CD14-positive monocyte (primary cell): ENCODE results near the gene APBA2. TPM values are rescaled to one million over a fixed set of nuclear protein-coding genes. Genes with fewer than 3 reads are reported as not detected.

Experiments used
- DNase-seq, 3 donors: peaks; one replicate each; pipeline ENCODE4 v3.0.0-alpha.2; 2011 to 2022
- H2AFZ ChIP-seq: 2 replicates; pipeline ENCODE4 v1.6.0; 2012; ENCODE audit warnings: mild to moderate bottlenecking, low read depth, low read length, inconsistent platforms; ENCODE audit not compliant: insufficient read depth, poor library complexity, severe bottlenecking
- H3K27ac ChIP-seq, 2 donors: 1 replicate in 1 of 2; 2 replicates in 1 of 2; pipeline ENCODE4 v1.5.1; 2012 to 2013; ENCODE audit warnings: low read length in 2 of 2, control low read depth in 1 of 2, inconsistent platforms in 1 of 2, low read depth in 1 of 2, mild to moderate bottlenecking in 1 of 2
- H3K27me3 ChIP-seq, 2 donors: one replicate each; pipeline versions ENCODE4 v1.6.0 to v1.6.1; 2011 to 2013; ENCODE audit warnings: low read length in 2 of 2; ENCODE audit not compliant: control insufficient read depth in 2 of 2, insufficient read depth in 2 of 2
- H3K36me3 ChIP-seq, 2 donors: replicated peaks in 1 of 2; 1 replicate in 1 of 2; 2 replicates in 1 of 2; pipeline versions ENCODE4 v1.5.1 to v1.6.1; 2012 to 2013; ENCODE audit warnings: low read length in 2 of 2, control low read depth in 1 of 2, inconsistent platforms in 1 of 2, mild to moderate bottlenecking in 1 of 2; ENCODE audit not compliant: insufficient read depth in 2 of 2, control insufficient read depth in 1 of 2
- H3K4me1 ChIP-seq, 2 donors: 1 replicate in 1 of 2; 2 replicates in 1 of 2; pipeline versions ENCODE4 v1.5.1 to v1.6.1; 2012 to 2013; ENCODE audit warnings: low read length in 2 of 2, control low read depth in 1 of 2, inconsistent platforms in 1 of 2, mild to moderate bottlenecking in 1 of 2, moderate library complexity in 1 of 2; ENCODE audit not compliant: insufficient read depth in 2 of 2, control insufficient read depth in 1 of 2
- H3K4me2 ChIP-seq: replicated peaks from 2 replicates; pipeline ENCODE3; 2012; ENCODE audit warnings: low read length, moderate library complexity, mild to moderate bottlenecking; ENCODE audit not compliant: poor library complexity, severe bottlenecking; ENCODE audit errors: extremely low read depth
- H3K4me3 ChIP-seq, 3 experiments: fragments of 200-600 bp in 1 of 3; sonication (generic) in 1 of 3; replicated peaks in 1 of 3; 1 replicate in 2 of 3; 2 replicates in 1 of 3; pipeline ENCODE4 v1.5.1; 2011 to 2013; ENCODE audit warnings: low read length in 3 of 3, mild to moderate bottlenecking in 3 of 3, control low read depth in 2 of 3, low read depth in 2 of 3, inconsistent platforms in 1 of 3, moderate library complexity in 1 of 3
- H3K79me2 ChIP-seq: 2 replicates; pipeline ENCODE4 v1.6.0; 2012; ENCODE audit warnings: mild to moderate bottlenecking, control low read depth, inconsistent platforms, low read length, moderate library complexity; ENCODE audit not compliant: insufficient read depth
- H3K9ac ChIP-seq: 2 replicates; pipeline ENCODE4 v1.6.0; 2017; ENCODE audit warnings: low read length, mild to moderate bottlenecking; ENCODE audit not compliant: insufficient read depth, poor library complexity, severe bottlenecking
- H3K9me3 ChIP-seq, 2 donors: replicated peaks in 1 of 2; 1 replicate in 1 of 2; 2 replicates in 1 of 2; pipeline versions ENCODE4 v1.5.1 to v1.6.1; 2012 to 2013; ENCODE audit warnings: low read length in 2 of 2, control low read depth in 1 of 2; ENCODE audit not compliant: control insufficient read depth in 1 of 2, insufficient read depth in 1 of 2
- H4K20me1 ChIP-seq: 2 replicates; pipeline ENCODE4 v1.6.0; 2012; ENCODE audit warnings: mild to moderate bottlenecking, low read length, control low read depth, moderate library complexity; ENCODE audit not compliant: insufficient read depth
- H3K27ac Mint-ChIP-seq, 7 donors: one replicate each; pipeline ENCODE4 v1.8.0; 2020; ENCODE audit warnings: mild to moderate bottlenecking in 7 of 7, mixed read lengths in 7 of 7, moderate library complexity in 6 of 7, inconsistent platforms in 2 of 7
- H3K27me3 Mint-ChIP-seq, 3 donors: one replicate each; pipeline ENCODE4 v1.8.0; 2021 to 2022; ENCODE audit warnings: low read depth in 3 of 3, mild to moderate bottlenecking in 3 of 3, mixed read lengths in 3 of 3, moderate library complexity in 3 of 3, inconsistent platforms in 1 of 3
- H3K36me3 Mint-ChIP-seq, 2 donors: one replicate each; pipeline ENCODE4 v1.8.0; 2020; ENCODE audit warnings: mixed read lengths in 2 of 2, inconsistent platforms in 1 of 2, mild to moderate bottlenecking in 1 of 2
- H3K4me1 Mint-ChIP-seq: one replicate; pipeline ENCODE4 v1.8.0; 2020; ENCODE audit warnings: mild to moderate bottlenecking, mixed read lengths
- H3K4me3 Mint-ChIP-seq, 2 donors: one replicate each; pipeline ENCODE4 v1.8.0; 2020; ENCODE audit warnings: mild to moderate bottlenecking in 2 of 2, mixed read lengths in 2 of 2, moderate library complexity in 1 of 2
- H3K9me3 Mint-ChIP-seq, 7 donors: one replicate each; pipeline ENCODE4 v1.8.0; 2020 to 2022; ENCODE audit warnings: mixed read lengths in 7 of 7, mild to moderate bottlenecking in 6 of 7, moderate library complexity in 6 of 7, inconsistent platforms in 2 of 7
- WGBS: methylation state at CpG from one replicate; pipeline ENCODE4 v1.1.5; 2013; ENCODE audit warnings: missing lambda C conversion rate; ENCODE audit not compliant: insufficient coverage; 5-methylcytosine and 5-hydroxymethylcytosine counted together
- intact Hi-C, 2 donors: fragments of 100-400 bp; cut with micrococcal nuclease; formaldehyde crosslinking; loops; one replicate each; pipeline versions ENCODE4 v1.15.0 to v1.15.1; 2023
- polyA plus RNA-seq, 3 donors: library from polyadenylated mRNA; depleted of rRNA in 1 of 3; unstranded in 2 of 3; stranded (reverse) in 1 of 3; fragments of 300-500 nt in 2 of 3; fragments of >200 nt in 1 of 3; fragmentation: Illumina TruSeq in 2 of 3; gene quantifications; 1 replicate in 2 of 3; 2 replicates in 1 of 3; pipeline ENCODE4 v1.2.3, GENCODE V29; 2012 to 2021
- TF ChIP-seq, protein P1 (sequence below): fragments of 200-600 bp; IDR thresholded peaks from one replicate; pipeline ENCODE4 v1.8.0; 2022; ENCODE audit warnings: antibody characterized with exemption, mild to moderate bottlenecking

Gene APBA2
- polyA plus RNA-seq, 3 donors = 0.30 TPM; not detected in 2

DNA sequence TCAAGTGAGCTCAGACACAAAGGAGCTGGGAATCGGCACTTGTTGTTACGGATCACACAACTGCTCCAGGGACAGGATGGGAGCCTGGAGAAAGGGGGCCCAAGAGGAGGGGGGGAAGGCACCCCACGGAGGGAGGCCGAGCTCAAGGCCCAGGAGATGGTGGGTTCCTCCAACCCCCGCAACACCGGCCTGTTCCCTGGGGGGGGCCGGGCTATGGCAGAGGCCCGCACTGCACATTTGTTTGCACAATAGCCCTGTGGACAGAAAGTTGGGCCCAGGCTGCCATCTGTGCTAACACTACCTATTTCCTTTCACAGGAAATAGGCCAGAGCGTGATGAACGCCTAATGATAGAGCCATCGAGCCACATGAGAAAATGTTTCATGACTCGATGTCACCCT is 236.7 kb downstream of the APBA2 start:
- no peak overlapping the region for H2AFZ ChIP-seq
- Mint-ChIP-seq H3K27me3 (peaks cover 0 to 2% (median 0%) of the 10 kb centered on the region in 3 donors), H3K27ac (no peak overlapping the region), H3K4me3 (no peak overlapping the region), H3K9me3 (no peaks in the 10 kb centered on the region), H3K4me1 (no peaks in the 10 kb centered on the region), H3K36me3 (no peaks in the 10 kb centered on the region)
- H3K4me3 ChIP-seq = no peak overlapping the region
- no peaks in the 10 kb centered on the region for H4K20me1 ChIP-seq
- H3K9ac ChIP-seq = no peak overlapping the region
- intact Hi-C loops = no loop called here
- WGBS = 82% methylated on average over 10 of the region's 12 CpGs
- no peaks in the 10 kb centered on the region for H3K4me1 ChIP-seq
- H3K36me3 ChIP-seq = no peaks in the 10 kb centered on the region
- no peak overlapping the region for H3K27ac ChIP-seq
- H3K9me3 ChIP-seq = no peaks in the 10 kb centered on the region
- no peak overlapping the region for H3K4me2 ChIP-seq
- H3K27me3 ChIP-seq = no peaks in the 10 kb centered on the region
- no peaks in the 10 kb centered on the region for H3K79me2 ChIP-seq
- TF ChIP-seq, protein P1, sequence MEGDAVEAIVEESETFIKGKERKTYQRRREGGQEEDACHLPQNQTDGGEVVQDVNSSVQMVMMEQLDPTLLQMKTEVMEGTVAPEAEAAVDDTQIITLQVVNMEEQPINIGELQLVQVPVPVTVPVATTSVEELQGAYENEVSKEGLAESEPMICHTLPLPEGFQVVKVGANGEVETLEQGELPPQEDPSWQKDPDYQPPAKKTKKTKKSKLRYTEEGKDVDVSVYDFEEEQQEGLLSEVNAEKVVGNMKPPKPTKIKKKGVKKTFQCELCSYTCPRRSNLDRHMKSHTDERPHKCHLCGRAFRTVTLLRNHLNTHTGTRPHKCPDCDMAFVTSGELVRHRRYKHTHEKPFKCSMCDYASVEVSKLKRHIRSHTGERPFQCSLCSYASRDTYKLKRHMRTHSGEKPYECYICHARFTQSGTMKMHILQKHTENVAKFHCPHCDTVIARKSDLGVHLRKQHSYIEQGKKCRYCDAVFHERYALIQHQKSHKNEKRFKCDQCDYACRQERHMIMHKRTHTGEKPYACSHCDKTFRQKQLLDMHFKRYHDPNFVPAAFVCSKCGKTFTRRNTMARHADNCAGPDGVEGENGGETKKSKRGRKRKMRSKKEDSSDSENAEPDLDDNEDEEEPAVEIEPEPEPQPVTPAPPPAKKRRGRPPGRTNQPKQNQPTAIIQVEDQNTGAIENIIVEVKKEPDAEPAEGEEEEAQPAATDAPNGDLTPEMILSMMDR = no peak
- DNase-seq = no peak

GRCh38 chr15:29123171-29123570 is 237.4 kb downstream of the APBA2 start:
- Histone ChIP-seq H3K4me1 (no peaks in the 10 kb centered on the region), H3K27me3 (no peaks in the 10 kb centered on the region), H3K36me3 (no peaks in the 10 kb centered on the region), H3K9me3 (no peaks in the 10 kb centered on the region), H3K27ac (no peak overlapping the region), H3K79me2 (no peaks in the 10 kb centered on the region), H2AFZ (no peak overlapping the region), H3K4me2 (no peak overlapping the region), H4K20me1 (no peaks in the 10 kb centered on the region), H3K9ac (no peak overlapping the region), H3K4me3 (no peak overlapping the region)
- intact Hi-C loops = no loop called here
- no peaks in the 10 kb centered on the region for H3K9me3 Mint-ChIP-seq
- TF ChIP-seq, protein P1 = no peak
- H3K4me1 Mint-ChIP-seq = no peaks in the 10 kb centered on the region
- DNase-seq = no peak
- 92% methylated on average over 16 of the region's 18 CpGs for WGBS
- peaks cover 0 to 2% (median 0%) of the 10 kb centered on the region in 3 donors for H3K27me3 Mint-ChIP-seq
- H3K4me3 Mint-ChIP-seq = no peak overlapping the region
- H3K27ac Mint-ChIP-seq = no peak overlapping the region
- H3K36me3 Mint-ChIP-seq = no peaks in the 10 kb centered on the region
